ENCODE results near the gene KCNN3.

KCNN3 gene

GRCh38 chr1:154879038-154879421 is 8.9 kb upstream of the KCNN3 start:
- no peak for DNase-seq (ENCODE audit: low spot score)

GRCh38 chr1:154878371-154879037 is 8.4 kb upstream of the KCNN3 start:
- peak; percentile 68 for DNase-seq (ENCODE audit: low spot score)

- DNase-seq (ENCODE audit: low spot score): no peak
Measured at GRCh38 chr1:154877370-154877974, 7.4 kb upstream of the KCNN3 start.

- no peak for DNase-seq (ENCODE audit: low spot score)
Measured at GRCh38 chr1:154876842-154877369, 6.8 kb upstream of the KCNN3 start.

- no peak for DNase-seq (ENCODE audit: low spot score)
Measured at GRCh38 chr1:154874465-154874864, 4.4 kb upstream of the KCNN3 start.

- no peak for DNase-seq (ENCODE audit: low spot score)
Measured at GRCh38 chr1:154873321-154873950, 3.4 kb upstream of the KCNN3 start.

GRCh38 chr1:154871374-154871773 is 1.3 kb upstream of the KCNN3 start:
- no peak for DNase-seq (ENCODE audit: low spot score)

GRCh38 chr1:154870734-154871133 is 653 bp upstream of the KCNN3 start:
- no peak for DNase-seq (ENCODE audit: low spot score)

- DNase-seq (ENCODE audit: low spot score): no peak
Measured at GRCh38 chr1:154869351-154870114, 548 bp downstream of the KCNN3 start.

- no peak for DNase-seq (ENCODE audit: low spot score)
Measured at GRCh38 chr1:154867841-154868605, 2.1 kb downstream of the KCNN3 start.

GRCh38 chr1:154867064-154867825 is 2.8 kb downstream of the KCNN3 start:
- DNase-seq (ENCODE audit: low spot score): no peak

- no peak for DNase-seq (ENCODE audit: low spot score)
Measured at GRCh38 chr1:154866257-154867063, 3.6 kb downstream of the KCNN3 start.

GRCh38 chr1:154865442-154866256 is 4.4 kb downstream of the KCNN3 start:
- no peak for DNase-seq (ENCODE audit: low spot score)

GRCh38 chr1:154864189-154864975 is 5.7 kb downstream of the KCNN3 start:
- no peak for DNase-seq (ENCODE audit: low spot score)

GRCh38 chr1:154863315-154864174 is 6.5 kb downstream of the KCNN3 start:
- DNase-seq (ENCODE audit: low spot score): peak; percentile 58

GRCh38 chr1:154862907-154863306 is 7.2 kb downstream of the KCNN3 start:
- no peak for DNase-seq (ENCODE audit: low spot score)

- DNase-seq (ENCODE audit: low spot score): no peak
Measured at GRCh38 chr1:154861607-154862094, 8.4 kb downstream of the KCNN3 start.

All from COLO829 (cell line).